ENCODE results near the gene PGR.

DNA sequence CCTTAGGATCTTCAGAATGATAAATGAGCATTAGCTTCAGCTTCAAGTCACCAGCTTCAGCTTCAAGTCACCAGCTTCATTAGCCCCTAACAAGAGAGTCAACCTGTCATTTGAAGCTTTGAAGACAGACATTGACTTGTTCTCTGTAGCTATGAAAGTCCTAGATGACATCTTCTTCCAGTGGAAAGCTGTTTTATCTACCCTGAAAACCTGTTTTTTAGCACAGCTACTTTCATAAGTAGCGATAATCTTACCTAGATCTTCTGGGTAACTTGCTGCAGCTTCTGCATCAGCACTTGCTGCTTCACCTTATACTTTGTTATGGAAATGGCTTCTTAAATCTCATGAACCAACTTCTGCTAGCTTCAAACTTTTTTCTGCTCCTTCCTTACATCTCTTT, 85.7 kb downstream of the PGR start:
- TF ChIP-seq RAD21 (IDR thresholded peaks at IDR 0.05; ENCODE audit: low read length) (no peak), SIN3A (IDR thresholded peaks at IDR 0.05; ENCODE audit: borderline replicate concordance, low read depth, low read length) (no peak), RCOR1 (IDR thresholded peaks at IDR 0.05; ENCODE audit: low read length) (no peak), CTCF (IDR thresholded peaks at IDR 0.05) (no peak), POLR2AphosphoS5 (IDR thresholded peaks at IDR 0.05; ENCODE audit: low read depth, low read length) (no peak), YY1 (IDR thresholded peaks at IDR 0.05; ENCODE audit: low read depth) (no peak), TAF1 (IDR thresholded peaks at IDR 0.05; ENCODE audit: borderline replicate concordance, low read depth, low read length) (no peak), CHD2 (IDR thresholded peaks at IDR 0.05; ENCODE audit: low read length, partially characterized antibody) (no peak), SMC3 (IDR thresholded peaks at IDR 0.05; ENCODE audit: low read depth, low read length) (no peak), JUND (IDR thresholded peaks at IDR 0.05) (no peak), MXI1 (IDR thresholded peaks at IDR 0.05; ENCODE audit: low read depth, low read length) (no peak)
- TF ChIP-seq, protein P1, sequence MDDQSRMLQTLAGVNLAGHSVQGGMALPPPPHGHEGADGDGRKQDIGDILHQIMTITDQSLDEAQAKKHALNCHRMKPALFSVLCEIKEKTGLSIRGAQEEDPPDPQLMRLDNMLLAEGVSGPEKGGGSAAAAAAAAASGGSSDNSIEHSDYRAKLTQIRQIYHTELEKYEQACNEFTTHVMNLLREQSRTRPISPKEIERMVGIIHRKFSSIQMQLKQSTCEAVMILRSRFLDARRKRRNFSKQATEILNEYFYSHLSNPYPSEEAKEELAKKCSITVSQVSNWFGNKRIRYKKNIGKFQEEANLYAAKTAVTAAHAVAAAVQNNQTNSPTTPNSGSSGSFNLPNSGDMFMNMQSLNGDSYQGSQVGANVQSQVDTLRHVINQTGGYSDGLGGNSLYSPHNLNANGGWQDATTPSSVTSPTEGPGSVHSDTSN (IDR thresholded peaks at IDR 0.05), result no peak

All from SK-N-SH (cell line).